B cell (primary cell): ENCODE data around the gene TLK1. TPM values are rescaled to one million over a fixed set of nuclear protein-coding genes. Genes with fewer than 3 reads are reported as not detected.
"Not testable (repeated sequence)": the region's sequence is repeated elsewhere in the genome, so short reads cannot be mapped to it uniquely, and the experiment has no call there.

Experiments used
- ATAC-seq: fragments of 200-7000 bp; cut with Tn5 transposase; one replicate; pipeline ENCODE4 v1.10.0; 2021; ENCODE audit warnings: low read depth, mild to moderate bottlenecking, moderate number of reproducible peaks, moderate library complexity
- CTCF ChIA-PET: fragments of 350-600 bp; sonication (Branson Sonifier 250); formaldehyde crosslinking; loops from one replicate; lab custom pipeline; 2021; ENCODE audit warnings: antibody characterized with exemption, inconsistent platforms; lab: Charles Lee
- POLR2A ChIA-PET: fragments of 350-600 bp; sonication (Branson Sonifier 250); formaldehyde crosslinking; loops from one replicate; lab custom pipeline; 2021; ENCODE audit warnings: antibody characterized with exemption; lab: Charles Lee
- DNase-seq: peaks from one replicate; pipeline ENCODE4 v3.0.0; 2013
- H2AFZ ChIP-seq: 2 replicates; pipeline ENCODE4 v1.6.1; 2012; ENCODE audit warnings: mild to moderate bottlenecking, low read depth, low read length; ENCODE audit not compliant: insufficient read depth, poor library complexity, severe bottlenecking
- H3K27ac ChIP-seq, 2 donors: 1 replicate in 1 of 2; 2 replicates in 1 of 2; pipeline ENCODE4 v1.5.1; 2012 to 2013; ENCODE audit warnings: low read length in 2 of 2, mild to moderate bottlenecking in 2 of 2, moderate library complexity in 1 of 2
- H3K27me3 ChIP-seq, 4 experiments: fragments of 200-600 bp in 1 of 4; sonication (generic) in 1 of 4; replicated peaks in 1 of 4; 1 replicate in 2 of 4; 2 replicates in 2 of 4; pipeline versions ENCODE4 v1.6.1 to v1.7.0; 2013 to 2016; ENCODE audit warnings: low read length in 3 of 4, mild to moderate bottlenecking in 2 of 4, mixed read lengths in 1 of 4, moderate library complexity in 1 of 4; ENCODE audit not compliant: insufficient read depth in 4 of 4, control insufficient read depth in 3 of 4; ENCODE audit errors: control extremely low read depth in 1 of 4
- H3K36me3 ChIP-seq, 2 experiments: replicated peaks in 1 of 2; 1 replicate in 1 of 2; 2 replicates in 1 of 2; pipeline versions ENCODE4 v1.6.1 to v1.7.1; 2013; ENCODE audit warnings: low read length in 1 of 2; ENCODE audit not compliant: insufficient read depth in 2 of 2, control insufficient read depth in 1 of 2; ENCODE audit errors: control extremely low read depth in 1 of 2, extremely low read depth in 1 of 2
- H3K4me1 ChIP-seq, 2 donors: fragments of 200-600 bp in 1 of 2; sonication (generic) in 1 of 2; 1 replicate in 1 of 2; 2 replicates in 1 of 2; pipeline versions ENCODE4 v1.5.1 to v1.6.1; 2013 to 2017; ENCODE audit warnings: low read length in 2 of 2; ENCODE audit not compliant: control insufficient read depth in 2 of 2, insufficient read depth in 2 of 2
- H3K4me2 ChIP-seq: replicated peaks from 2 replicates; pipeline ENCODE3; 2012; ENCODE audit warnings: mild to moderate bottlenecking, low read depth, low read length; ENCODE audit not compliant: poor library complexity, severe bottlenecking
- H3K4me3 ChIP-seq, 5 experiments: fragments of 200-600 bp in 1 of 5; sonication (generic) in 1 of 5; 1 replicate in 3 of 5; 2 replicates in 2 of 5; pipeline versions ENCODE4 v1.5.1 to v1.7.0; 2011 to 2016; ENCODE audit warnings: low read length in 4 of 5, mild to moderate bottlenecking in 4 of 5, low read depth in 2 of 5, control low read depth in 1 of 5, moderate library complexity in 1 of 5; ENCODE audit not compliant: insufficient read depth in 1 of 5; ENCODE audit errors: control extremely low read depth in 1 of 5, extremely low read depth in 1 of 5
- H3K79me2 ChIP-seq: fragments of 200-600 bp; sonication (generic); one replicate; pipeline ENCODE4 v1.6.0; 2016; ENCODE audit warnings: low read length; ENCODE audit not compliant: control insufficient read depth, insufficient read depth
- H3K9ac ChIP-seq: fragments of 200-600 bp; sonication (generic); 2 replicates; pipeline ENCODE4 v1.6.1; 2017; ENCODE audit warnings: mild to moderate bottlenecking, low read length, moderate library complexity
- H3K9me3 ChIP-seq, 3 donors: one replicate each; pipeline versions ENCODE4 v1.6.1 to v1.7.1; 2013; ENCODE audit warnings: low read length in 2 of 3; ENCODE audit not compliant: control insufficient read depth in 2 of 3, insufficient read depth in 1 of 3; ENCODE audit errors: control extremely low read depth in 1 of 3
- H4K20me1 ChIP-seq: 2 replicates; pipeline ENCODE4 v1.6.0; 2012; ENCODE audit warnings: mild to moderate bottlenecking, low read length; ENCODE audit not compliant: insufficient read depth, control insufficient read depth, poor library complexity, severe bottlenecking
- H3K27ac Mint-ChIP-seq: one replicate; pipeline ENCODE4 v1.8.0; 2021; ENCODE audit warnings: mixed read lengths
- H3K27me3 Mint-ChIP-seq: one replicate; pipeline ENCODE4 v1.8.0; 2021; ENCODE audit warnings: mixed read lengths
- H3K4me1 Mint-ChIP-seq: one replicate; pipeline ENCODE4 v1.8.0; 2021; ENCODE audit warnings: mixed read lengths
- H3K4me3 Mint-ChIP-seq: one replicate; pipeline ENCODE4 v1.8.0; 2021; ENCODE audit warnings: mixed read lengths
- H3K9me3 Mint-ChIP-seq: one replicate; pipeline ENCODE4 v1.8.0; 2022; ENCODE audit warnings: mixed read lengths; ENCODE audit not compliant: insufficient read depth
- EZH2 ChIP-seq: IDR thresholded peaks from 2 replicates; pipeline ENCODE4 v1.6.1; 2012; ENCODE audit warnings: borderline replicate concordance, low read depth, mild to moderate bottlenecking, moderate library complexity, low read length; ENCODE audit not compliant: insufficient read depth, poor library complexity, severe bottlenecking
- WGBS: methylation state at CpG from one replicate; pipeline ENCODE4 v1.1.5; 2013; ENCODE audit warnings: missing lambda C conversion rate; ENCODE audit not compliant: insufficient coverage; 5-methylcytosine and 5-hydroxymethylcytosine counted together
- intact Hi-C: fragments of 100-400 bp; cut with micrococcal nuclease; formaldehyde crosslinking; loops from one replicate; pipeline ENCODE4 v1.10.0; 2022
- polyA plus RNA-seq: library from polyadenylated mRNA; depleted of rRNA; stranded (reverse); fragments of >200 nt; gene quantifications from 2 replicates; pipeline ENCODE4 v1.2.3, GENCODE V29; 2012
- total RNA-seq, 2 donors: library from RNA; stranded (reverse); fragments of 120-200 nt in 1 of 2; gene quantifications; 1 replicate in 1 of 2; 2 replicates in 1 of 2; pipeline versions ENCODE4 v1.2.3 to v1.2.4, GENCODE V29; 2013 to 2022
- TF ChIP-seq, protein P1 (sequence below): fragments of 200-600 bp; IDR thresholded peaks from one replicate; pipeline ENCODE4 v1.8.0; 2022; ENCODE audit warnings: antibody characterized with exemption, mild to moderate bottlenecking

TLK1 gene
- total and polyA plus RNA-seq, 2 donors (not counting 1 experiment from before 2014, with no cell fraction given): 13.8 to 186 TPM

DNA sequence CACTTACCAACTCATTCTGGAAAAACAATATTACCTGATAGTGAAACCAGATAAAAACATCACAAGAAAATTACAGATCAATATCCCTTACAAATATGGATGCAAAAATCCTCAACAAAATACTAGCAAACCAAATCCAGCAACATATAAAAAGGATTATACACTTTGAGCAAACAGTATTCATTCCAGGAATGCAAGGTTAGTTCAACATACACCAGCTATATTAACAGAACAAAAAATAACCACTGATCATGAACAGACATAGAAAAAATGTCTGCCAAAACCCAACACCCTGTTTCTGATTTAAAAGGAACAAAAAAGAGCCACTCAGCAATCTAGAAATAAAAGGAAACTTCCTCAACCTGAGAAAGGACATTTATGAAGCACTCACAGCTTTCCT, 62.1 kb downstream of the TLK1 start:
- H3K4me3 Mint-ChIP-seq: no peak overlapping the region
- Histone ChIP-seq H2AFZ (no peak overlapping the region), H3K27me3 (no peaks in the 10 kb centered on the region), H4K20me1 (peaks cover 57% of the 10 kb centered on the region), H3K79me2 (peaks cover 96% of the 10 kb centered on the region), H3K9me3 (peaks cover 9 to 23% (median 13%) of the 10 kb centered on the region in 3 donors), H3K9ac (no peak overlapping the region), H3K4me1 (peaks cover 0 to 4% of the 10 kb centered on the region in 2 donors), H3K36me3 (peaks cover 4 to 6% of the 10 kb centered on the region in 2 experiments), H3K27ac (no peak overlapping the region), H3K4me3 (no peak overlapping the region), H3K4me2 (no peak overlapping the region)
- H3K27ac Mint-ChIP-seq: no peak overlapping the region
- intact Hi-C loops: no loop called here
- POLR2A ChIA-PET: no interaction called here
- CTCF ChIA-PET: no interaction called here
- peaks cover 6% of the 10 kb centered on the region for H3K9me3 Mint-ChIP-seq
- ATAC-seq: no peak
- no peak for DNase-seq
- H3K4me1 Mint-ChIP-seq: peaks cover 40% of the 10 kb centered on the region
- TF ChIP-seq, protein P1, sequence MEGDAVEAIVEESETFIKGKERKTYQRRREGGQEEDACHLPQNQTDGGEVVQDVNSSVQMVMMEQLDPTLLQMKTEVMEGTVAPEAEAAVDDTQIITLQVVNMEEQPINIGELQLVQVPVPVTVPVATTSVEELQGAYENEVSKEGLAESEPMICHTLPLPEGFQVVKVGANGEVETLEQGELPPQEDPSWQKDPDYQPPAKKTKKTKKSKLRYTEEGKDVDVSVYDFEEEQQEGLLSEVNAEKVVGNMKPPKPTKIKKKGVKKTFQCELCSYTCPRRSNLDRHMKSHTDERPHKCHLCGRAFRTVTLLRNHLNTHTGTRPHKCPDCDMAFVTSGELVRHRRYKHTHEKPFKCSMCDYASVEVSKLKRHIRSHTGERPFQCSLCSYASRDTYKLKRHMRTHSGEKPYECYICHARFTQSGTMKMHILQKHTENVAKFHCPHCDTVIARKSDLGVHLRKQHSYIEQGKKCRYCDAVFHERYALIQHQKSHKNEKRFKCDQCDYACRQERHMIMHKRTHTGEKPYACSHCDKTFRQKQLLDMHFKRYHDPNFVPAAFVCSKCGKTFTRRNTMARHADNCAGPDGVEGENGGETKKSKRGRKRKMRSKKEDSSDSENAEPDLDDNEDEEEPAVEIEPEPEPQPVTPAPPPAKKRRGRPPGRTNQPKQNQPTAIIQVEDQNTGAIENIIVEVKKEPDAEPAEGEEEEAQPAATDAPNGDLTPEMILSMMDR: no peak
- TF ChIP-seq EZH2: no peak
- H3K27me3 Mint-ChIP-seq: no peaks in the 10 kb centered on the region

DNA sequence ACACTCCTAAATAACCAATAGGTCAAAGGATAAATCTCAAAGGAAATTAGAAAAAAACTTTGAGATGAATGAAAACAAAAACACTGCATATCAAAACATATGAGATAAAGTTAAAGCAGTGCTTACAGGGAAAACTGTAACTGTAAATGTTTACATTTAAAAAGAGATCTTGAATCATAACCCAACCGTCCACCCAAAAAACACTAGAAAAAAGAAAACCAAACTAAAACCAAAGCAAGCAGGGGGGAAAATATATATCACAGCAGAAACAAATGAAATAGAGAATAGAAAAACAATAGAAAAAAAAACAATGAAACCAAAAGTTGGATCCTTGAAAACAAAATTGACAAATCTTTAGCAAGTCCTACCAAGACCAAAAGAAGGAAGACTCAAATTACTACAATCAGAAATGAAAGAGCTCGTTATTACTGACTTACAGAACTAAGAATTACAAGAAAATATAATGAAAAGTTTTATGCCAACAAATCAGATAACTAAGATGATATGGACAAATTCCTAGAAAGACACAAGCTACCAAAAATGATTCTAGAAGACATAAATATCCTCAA, 65.6 kb downstream of the TLK1 start:
- no peak overlapping the region for H3K4me3 ChIP-seq
- POLR2A ChIA-PET: interaction anchor here (0.6 kb wide), 1 partner anchor 18 kb away, joined by 3 read pairs; no protein-coding TSS in a partner anchor
- Mint-ChIP-seq H3K27me3 (no peaks in the 10 kb centered on the region), H3K4me3 (no peak overlapping the region), H3K4me1 (peaks cover 34% of the 10 kb centered on the region), H3K27ac (no peak overlapping the region), H3K9me3 (peaks cover 6% of the 10 kb centered on the region)
- TF ChIP-seq, protein P1: no peak
- TF ChIP-seq EZH2: no peak
- no CpG with 5 or more reads among the region's 2 CpGs for WGBS
- no peak overlapping the region for H3K4me2 ChIP-seq
- ATAC-seq (no peak), DNase-seq (no peak)
- H4K20me1 ChIP-seq: peaks cover 65% of the 10 kb centered on the region
- peaks cover 1 to 2% of the 10 kb centered on the region in 2 experiments for H3K36me3 ChIP-seq
- peak overlapping the region in 1 of 2 donors; percentile 6 for H3K27ac ChIP-seq
- intact Hi-C loops: no loop called here
- no peaks in the 10 kb centered on the region for H3K27me3 ChIP-seq
- H3K9me3 ChIP-seq: peaks cover 6 to 17% (median 10%) of the 10 kb centered on the region in 3 donors
- no peak overlapping the region for H3K9ac ChIP-seq
- CTCF ChIA-PET: no interaction called here
- no peak overlapping the region for H2AFZ ChIP-seq
- H3K79me2 ChIP-seq: peaks cover 93% of the 10 kb centered on the region
- H3K4me1 ChIP-seq: peaks cover 0 to 4% of the 10 kb centered on the region in 2 donors

DNA sequence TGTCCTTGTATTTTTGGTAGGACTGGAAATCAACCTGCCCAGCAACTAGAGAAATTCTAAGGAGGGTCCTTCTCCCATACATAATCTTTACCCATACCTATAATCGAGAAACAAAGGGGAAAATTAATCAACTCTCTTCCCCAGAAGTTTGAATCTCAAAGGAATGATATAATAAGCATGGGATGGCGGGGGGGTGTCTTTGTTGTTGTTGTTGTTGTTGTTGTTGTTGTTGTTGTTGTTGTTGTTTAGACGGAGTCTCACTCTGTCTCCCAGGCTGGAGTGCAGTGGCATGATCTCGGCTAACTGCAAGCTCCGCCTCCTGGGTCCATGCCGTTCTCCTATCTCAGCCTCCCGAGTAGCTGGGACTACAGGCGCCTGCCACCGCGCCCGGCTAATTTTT, 69.2 kb downstream of the TLK1 start:
- WGBS: 100% methylated on average over 3 of the region's 11 CpGs
- CTCF ChIA-PET: not testable (repeated sequence)

More for the DNA sequence above, 69.2 kb downstream of the TLK1 start:
- POLR2A ChIA-PET, H2AFZ ChIP-seq, H3K9me3 ChIP-seq, H3K9ac ChIP-seq, H3K4me3 Mint-ChIP-seq, H3K27ac ChIP-seq, DNase-seq, H3K9me3 Mint-ChIP-seq, ATAC-seq, intact Hi-C loops, H3K27me3 ChIP-seq, H3K27me3 Mint-ChIP-seq, H3K4me2 ChIP-seq, H3K36me3 ChIP-seq, H3K4me3 ChIP-seq, H3K27ac Mint-ChIP-seq, H3K4me1 ChIP-seq: not testable (repeated sequence)
- H3K4me1 Mint-ChIP-seq: peaks cover 46% of the 10 kb centered on the region
- peaks cover 56% of the 10 kb centered on the region for H4K20me1 ChIP-seq
- H3K79me2 ChIP-seq: peaks cover 91% of the 10 kb centered on the region
